HEK293T (cell line): ENCODE measurements around the gene IGFBP5.

Experiments
- ARNT ChIP-seq: fragments of 450-650 bp; IDR thresholded peaks from 2 replicates; pipeline ENCODE4 v1.6.1; 2017; ENCODE audit warnings: mild to moderate bottlenecking
- BHLHE40 ChIP-seq: fragments of 450-650 bp; IDR thresholded peaks from 2 replicates; pipeline ENCODE4 v1.6.1; 2016; ENCODE audit warnings: mild to moderate bottlenecking, moderate library complexity, borderline replicate concordance
- CTBP1 ChIP-seq: fragments of 450-650 bp; IDR thresholded peaks from 2 replicates; pipeline ENCODE4 v1.6.1; 2016; ENCODE audit warnings: borderline replicate concordance
- ELF4 ChIP-seq: fragments of 450-650 bp; IDR thresholded peaks from 2 replicates; pipeline ENCODE4 v1.6.1; 2017; ENCODE audit warnings: antibody characterized with exemption
- FOXA1 ChIP-seq: fragments of 450-650 bp; IDR thresholded peaks from 2 replicates; pipeline ENCODE4 v1.6.1; 2016; ENCODE audit warnings: mild to moderate bottlenecking
- FOXK2 ChIP-seq: fragments of 450-650 bp; IDR thresholded peaks from 2 replicates; pipeline ENCODE4 v1.6.1; 2016; ENCODE audit warnings: mild to moderate bottlenecking
- FOXM1 ChIP-seq: fragments of 450-650 bp; IDR thresholded peaks from 2 replicates; pipeline ENCODE4 v1.6.1; 2017; ENCODE audit warnings: mild to moderate bottlenecking, borderline replicate concordance
- L3MBTL2 ChIP-seq: fragments of 450-650 bp; conservative IDR thresholded peaks from 2 replicates; pipeline ENCODE4 v1.6.1; 2016; ENCODE audit warnings: mild to moderate bottlenecking
- SP1 ChIP-seq: fragments of 450-650 bp; IDR thresholded peaks from 2 replicates; pipeline ENCODE4 v1.6.1; 2017
- SUZ12 ChIP-seq: fragments of 450-650 bp; IDR thresholded peaks from 2 replicates; pipeline ENCODE4 v1.6.1; 2016; ENCODE audit warnings: mild to moderate bottlenecking
- TARDBP ChIP-seq: fragments of 450-650 bp; IDR thresholded peaks from 2 replicates; pipeline ENCODE4 v1.6.1; 2016
- ZNF384 ChIP-seq: fragments of 450-650 bp; IDR thresholded peaks from 2 replicates; pipeline ENCODE4 v1.6.1; 2016

- no peak for TF ChIP-seq SUZ12
- TF ChIP-seq FOXA1: no peak
- no peak for TF ChIP-seq ZNF384
- no peak for TF ChIP-seq SP1
- TF ChIP-seq TARDBP: no peak
- TF ChIP-seq ELF4: no peak
- TF ChIP-seq FOXM1: no peak
- TF ChIP-seq CTBP1: no peak
- no peak for TF ChIP-seq ARNT
- no peak for TF ChIP-seq FOXK2
- no peak for TF ChIP-seq BHLHE40
- TF ChIP-seq L3MBTL2: no peak
These were observed 47.2 kb downstream of the IGFBP5 start for GRCh38 chr2:216648105-216648504.
